NCI-H1105 (cell line): ENCODE data around the gene NEURL1.

Experiments
- DNase-seq: peaks from one replicate; lab custom pipeline; 2025; lab: John Stamatoyannopoulos, UW

The NEURL1 gene

DNA sequence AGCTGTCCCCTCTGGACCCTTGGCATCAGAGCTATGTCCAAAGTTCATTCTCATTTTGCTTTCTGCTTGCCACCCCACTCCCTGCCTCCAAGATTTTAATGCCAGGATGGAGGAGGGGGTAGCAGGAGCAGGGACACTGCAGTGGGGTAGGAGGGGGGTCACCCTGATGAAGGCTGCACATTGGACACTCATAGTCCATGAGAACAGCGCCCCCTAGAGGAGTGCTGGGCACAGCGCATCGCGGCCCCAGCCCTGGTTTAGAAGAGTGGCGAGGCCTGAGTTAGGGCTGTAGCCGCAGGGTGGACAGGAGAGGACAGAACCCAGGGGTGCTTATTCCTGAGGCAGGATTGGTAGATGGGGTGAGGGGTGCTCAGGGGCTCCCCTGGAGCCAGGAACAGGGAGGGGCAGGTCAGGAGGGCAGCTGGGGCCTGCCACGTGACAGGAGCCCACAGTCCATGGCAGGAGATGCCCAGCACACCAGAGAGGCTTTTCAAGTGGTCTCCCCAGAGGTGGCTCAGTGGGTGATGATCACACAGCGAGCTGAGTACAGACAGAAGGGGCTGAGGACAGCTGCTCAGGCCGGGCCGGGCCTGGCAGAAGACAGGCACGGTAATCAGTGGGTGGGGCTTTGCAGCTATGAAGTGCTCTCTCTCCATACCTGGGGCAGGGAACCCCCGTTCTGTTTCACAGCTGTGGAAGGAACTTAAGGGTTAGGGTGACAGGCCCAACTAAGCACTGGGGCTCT lies 71.4 kb downstream of the NEURL1 start:
- DNase-seq = no peak

DNA sequence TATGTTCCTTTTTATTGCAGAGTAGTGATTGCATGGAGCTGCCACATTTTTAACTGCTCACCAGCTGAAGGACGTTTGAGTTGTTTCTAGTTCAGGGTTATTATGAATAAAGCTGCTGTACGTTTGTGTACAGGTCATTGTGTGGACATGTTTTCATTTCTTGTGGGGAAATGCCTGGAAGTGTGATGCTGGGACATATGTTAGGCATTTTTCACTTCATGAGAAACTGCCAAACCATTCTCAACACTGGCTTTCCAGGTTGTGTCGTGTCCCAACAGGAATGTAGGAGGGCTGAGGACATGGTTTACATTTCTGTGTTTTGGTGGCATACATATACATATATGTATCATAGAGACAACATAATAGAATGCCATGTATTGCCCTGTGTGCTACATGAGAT lies 73.0 kb downstream of the NEURL1 start:
- no peak for DNase-seq

DNA sequence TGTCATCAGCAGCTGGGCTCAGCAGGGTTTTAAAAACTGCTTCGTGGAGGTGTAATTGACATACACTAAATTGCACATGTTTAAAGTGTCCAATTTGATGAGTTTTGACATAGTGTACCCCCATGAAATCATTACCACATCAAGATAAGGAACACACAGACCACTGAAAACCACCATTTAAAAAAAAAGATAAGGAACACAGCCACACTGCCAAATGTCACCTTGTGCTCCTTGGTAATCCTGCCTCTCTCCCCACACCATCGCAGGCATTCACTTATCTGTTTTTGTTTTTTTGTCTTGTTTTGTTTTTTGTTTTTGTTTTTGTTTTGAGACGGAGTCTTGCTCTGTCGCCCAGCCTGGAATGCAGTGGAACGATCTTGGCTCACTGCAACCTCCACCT lies 75.0 kb downstream of the NEURL1 start:
- DNase-seq = no peak

DNA sequence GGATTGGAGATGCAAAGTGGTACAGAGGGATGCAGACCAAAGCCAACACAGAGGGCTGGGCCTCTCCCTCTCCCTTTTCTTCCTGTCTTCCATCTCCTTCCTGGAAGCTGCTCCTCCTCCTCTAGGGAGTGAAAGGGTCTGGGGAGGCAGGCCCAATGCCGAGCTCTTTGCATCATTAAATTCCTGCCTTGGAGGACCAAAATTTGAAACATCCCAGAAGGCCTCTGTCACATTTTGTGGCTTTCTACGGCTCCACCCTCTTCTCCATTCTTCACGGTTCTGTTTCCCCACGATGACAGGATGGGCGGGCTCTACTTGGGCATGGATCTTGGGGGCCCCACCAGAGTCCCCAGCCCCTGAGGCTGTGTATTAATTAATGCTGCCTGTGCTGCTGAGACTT lies 76.4 kb downstream of the NEURL1 start:
- DNase-seq = no peak

DNA sequence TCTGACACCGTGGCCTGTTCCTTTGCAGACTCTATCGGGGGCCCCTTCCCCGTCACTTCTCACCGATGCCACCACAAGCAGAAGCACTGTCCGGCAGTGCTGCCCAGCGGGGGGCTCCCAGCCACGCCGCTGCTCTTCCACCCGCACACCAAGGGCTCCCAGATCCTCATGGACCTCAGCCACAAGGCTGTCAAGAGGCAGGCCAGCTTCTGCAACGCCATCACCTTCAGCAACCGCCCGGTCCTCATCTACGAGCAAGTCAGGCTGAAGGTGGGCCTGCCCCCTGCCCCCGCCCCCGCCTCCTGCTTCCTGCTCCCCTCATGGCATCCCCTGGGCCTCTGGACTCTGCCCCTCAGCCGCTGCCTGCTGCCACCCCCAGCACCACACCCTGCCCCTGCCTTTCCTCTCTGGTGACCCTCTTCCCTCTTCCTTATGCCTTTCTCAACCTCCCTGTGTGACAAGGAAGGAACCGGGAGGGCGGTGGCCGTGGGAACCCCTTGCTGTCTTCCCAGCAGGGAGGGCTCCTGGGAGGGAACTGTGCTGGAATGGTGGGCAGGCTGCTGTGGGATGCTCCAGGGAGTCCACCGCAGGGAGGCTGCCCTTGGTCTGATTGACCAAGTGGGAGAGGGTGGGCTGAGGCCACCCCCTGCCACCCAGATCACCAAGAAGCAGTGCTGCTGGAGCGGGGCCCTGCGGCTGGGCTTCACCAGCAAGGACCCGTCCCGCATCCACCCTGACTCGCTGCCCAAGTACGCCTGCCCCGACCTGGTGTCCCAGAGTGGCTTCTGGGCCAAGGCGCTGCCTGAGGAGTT lies 77.5 kb downstream of the NEURL1 start:
- no peak for DNase-seq

DNA sequence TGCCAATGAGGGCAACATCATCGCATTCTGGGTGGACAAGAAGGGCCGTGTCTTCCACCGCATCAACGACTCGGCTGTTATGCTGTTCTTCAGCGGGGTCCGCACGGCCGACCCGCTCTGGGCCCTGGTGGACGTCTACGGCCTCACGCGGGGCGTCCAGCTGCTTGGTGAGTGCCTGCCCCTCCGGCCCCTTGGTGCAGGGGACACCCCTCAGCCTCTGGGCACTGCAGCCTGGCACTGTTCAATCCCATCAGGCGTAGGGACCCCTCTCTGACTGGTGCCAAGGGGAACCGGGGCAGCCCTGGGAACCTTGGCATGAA lies 78.1 kb downstream of the NEURL1 start:
- no peak for DNase-seq

DNA sequence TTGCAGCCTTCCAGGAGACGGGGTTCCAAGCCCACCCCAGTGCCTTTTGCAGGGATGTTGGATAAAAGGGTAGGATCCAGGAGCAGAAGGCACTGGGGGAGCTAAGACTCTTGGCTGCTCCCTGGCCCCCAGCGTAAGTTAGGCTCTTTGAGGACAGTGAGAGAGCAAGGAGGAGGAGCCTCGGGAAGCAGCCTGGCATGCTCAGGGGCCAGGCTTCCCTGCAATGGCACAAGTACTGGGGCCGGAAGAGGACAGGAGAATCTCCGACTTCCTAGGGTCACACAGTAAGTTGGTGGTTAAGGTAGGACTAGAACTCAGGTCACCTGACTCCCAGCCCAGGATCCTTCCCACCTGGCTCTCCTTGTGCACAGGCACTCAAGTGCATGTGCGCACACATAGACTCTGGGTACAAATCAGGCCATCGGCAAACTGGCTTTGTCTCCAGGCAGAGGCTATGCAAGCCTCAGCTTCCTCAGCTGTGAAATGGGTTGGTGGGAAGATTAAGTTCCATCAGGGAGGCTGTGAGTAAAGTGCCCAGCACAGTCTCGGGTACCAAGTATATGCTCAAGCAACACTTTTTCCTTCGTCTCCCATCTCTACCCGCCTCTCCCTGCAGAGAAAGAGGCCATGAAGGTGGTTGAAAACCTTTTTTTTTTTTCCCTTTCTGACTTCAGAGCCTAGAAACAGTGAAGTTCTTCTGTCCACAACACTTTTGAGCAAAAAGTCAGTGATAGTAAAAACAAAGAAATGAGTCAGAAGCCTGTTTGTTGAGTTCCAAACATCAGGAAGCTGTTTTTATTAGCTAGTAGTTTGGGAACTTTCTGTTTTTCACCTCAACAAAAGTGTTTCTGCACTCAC lies 79.1 kb downstream of the NEURL1 start:
- DNase-seq = no peak

DNA sequence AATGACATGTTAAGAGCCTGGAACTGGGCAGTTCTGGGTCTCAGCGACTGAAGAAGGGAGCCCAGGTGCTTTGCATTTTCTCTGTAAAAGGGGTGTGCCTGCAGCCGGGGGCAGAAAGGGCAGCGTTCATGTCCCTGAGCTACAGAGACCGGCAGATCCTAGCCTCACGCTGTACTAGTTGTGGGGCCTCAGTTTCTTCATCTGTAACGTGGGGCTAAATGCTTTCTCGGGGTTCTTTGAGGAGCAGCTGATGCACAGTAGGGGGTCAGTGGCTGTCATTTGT lies 79.6 kb downstream of the NEURL1 start:
- no peak for DNase-seq

DNA sequence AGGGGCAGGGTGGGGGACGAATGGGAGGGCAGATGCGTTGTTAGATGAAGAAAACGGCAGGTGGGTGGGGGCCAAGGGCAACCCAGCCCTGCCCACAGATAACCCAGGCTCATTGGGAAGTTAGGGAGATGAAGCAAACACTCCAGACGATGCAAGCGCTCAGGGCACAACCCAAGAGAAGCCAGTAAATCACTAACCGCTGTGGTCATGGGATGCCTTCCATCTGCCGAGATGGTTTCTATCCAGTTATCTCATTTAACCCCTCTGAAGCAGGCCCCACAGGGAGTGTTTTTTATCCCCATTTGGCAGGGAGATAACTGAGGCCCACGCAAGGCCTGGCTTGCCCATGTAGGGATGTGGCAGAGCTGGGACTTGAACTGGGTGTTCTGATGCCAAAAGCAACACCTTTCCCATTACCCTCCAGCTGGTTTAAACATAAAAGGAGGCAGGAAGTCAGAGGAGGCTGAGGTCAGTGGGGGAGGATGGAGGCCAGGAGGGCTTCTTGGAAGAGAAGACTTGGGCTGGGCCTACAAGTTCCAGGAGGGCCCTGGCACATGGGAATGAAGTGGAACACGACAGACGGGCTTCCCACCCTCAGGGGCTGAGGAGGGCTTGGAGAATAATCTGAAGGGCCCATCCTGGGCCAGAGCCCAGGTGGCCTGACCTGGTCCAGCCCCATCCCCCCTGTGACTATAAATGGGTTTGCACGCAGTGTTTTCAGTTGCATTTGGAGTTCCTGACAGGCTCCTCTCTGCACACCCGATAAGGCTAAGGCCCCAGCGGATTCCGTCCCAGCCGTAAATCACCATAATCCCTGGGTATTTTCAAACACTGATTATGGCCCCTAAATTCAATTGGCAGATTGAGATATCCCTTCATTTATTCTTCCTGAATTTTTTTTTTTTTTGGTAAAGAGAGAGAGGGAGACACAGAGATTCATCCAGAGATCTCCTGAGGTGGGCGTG lies 80.9 kb downstream of the NEURL1 start:
- no peak for DNase-seq

DNA sequence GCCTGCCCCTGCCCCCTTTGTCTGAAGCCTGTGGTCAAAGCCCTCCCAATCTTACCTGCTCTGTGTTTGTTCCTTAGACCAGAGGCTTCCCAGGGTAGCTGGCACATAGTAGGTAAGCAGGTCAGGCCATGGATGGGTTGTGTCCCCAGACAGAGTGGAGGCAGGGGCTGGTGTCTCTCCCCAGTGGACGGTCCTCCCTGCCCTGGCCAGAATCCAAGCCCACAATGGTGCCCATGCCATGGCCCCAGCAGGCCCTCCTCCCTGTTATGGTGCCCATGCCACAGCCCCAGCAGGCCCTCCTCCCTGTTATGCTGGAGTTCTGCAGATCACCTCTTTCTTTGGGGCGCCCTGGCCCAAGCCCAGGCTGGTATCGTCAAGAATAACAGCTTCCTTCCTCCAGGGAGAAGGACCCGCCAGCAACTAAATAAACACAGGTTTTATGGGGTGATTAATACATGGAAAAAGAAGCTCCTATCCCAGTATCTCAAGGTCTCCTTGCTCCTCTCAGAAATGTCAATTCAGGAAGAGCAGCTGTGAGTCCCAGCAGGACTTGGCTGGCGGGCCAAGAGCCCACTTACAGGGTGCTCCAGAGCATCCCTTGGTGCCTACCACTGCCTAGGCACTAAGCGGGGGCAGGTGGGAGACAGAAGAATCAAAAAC lies 82.0 kb downstream of the NEURL1 start:
- no peak for DNase-seq

DNA sequence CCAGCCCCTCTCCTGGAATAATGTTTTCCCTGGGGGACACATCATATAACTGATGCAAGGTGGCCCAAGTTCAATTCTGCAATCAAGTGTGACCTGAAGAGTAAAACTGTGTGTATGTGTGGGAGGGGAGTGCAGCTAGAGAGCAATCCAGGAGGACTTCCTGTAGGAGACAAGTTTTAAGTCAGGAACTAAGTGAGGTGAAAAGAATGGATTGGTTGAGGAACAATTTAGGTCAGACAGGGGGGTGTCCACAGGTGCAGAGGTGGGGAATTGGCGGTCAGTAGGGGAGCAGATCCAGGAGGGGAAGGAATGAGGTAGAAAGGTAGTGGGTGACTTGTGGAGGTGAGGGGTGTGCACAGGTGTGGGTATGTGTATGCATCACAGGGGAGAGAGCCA lies 82.6 kb downstream of the NEURL1 start:
- DNase-seq = no peak

DNA sequence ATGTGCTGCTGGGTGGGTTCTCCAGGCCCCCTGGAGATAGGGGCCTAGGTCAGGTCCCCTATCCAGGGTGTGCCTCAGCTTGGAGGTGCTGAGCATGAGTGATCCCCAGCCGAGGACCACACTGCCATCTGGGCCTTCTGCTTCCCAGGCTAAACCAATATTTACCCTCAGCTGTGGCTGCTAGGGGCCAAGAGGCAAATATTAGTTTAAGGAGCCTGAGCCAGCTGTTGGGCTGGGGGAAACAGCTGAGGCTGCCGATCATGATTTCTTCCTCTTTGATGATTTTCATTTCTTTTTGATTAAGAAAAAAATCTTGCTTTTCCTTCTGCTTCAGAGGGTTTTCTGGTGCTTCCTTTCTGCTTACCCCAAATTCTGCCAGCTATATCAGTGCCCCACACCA lies 83.4 kb downstream of the NEURL1 start:
- DNase-seq = no peak

DNA sequence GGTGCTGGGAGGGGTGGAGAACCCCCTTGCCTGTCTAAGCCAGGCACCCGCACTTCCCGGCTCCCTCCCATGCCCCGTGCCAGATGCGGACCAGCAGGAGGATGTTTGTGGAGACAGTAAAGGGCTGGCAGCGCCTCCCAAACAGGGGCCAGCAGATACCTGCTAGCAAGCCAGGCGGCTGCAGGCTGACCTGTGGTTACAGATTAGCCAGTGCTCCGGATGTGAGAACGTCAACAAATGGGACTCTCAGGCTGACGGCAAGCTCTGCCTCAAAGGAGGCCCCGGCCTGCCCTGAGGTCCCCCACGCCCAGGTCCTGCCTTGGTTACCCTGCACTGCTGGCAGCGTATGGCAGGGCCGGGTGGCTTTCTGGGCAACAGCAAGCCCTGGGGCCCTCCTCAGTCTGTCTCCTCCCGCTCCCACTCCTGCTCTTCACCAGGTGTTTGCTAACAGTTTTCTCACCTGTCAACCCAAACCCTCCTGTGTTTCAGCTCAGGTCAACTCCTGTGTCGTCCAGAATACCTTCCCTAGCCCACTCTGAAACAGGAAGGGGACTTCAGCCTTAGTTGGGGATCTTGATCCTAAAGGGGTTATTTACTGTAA lies 85.4 kb downstream of the NEURL1 start:
- no peak for DNase-seq

DNA sequence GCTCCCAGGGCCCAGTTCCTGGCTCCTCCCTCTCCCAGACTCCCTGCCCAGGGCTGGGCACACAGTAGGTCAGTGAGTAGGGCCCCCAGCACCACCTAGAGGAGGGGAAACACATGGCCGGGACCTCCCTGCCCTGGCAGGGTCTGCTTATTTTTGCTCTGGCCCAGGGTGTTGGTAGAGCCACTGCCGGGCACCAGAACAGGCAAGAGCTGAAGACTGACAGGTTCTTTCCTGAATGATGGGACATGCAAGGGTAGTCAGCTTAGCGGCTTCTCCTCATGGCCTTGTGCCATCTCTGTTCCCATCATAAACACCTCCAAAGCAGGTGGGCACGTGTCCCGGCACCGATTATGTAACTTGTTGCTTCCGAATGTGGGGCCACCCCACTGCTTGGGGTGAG lies 86.5 kb downstream of the NEURL1 start:
- no peak for DNase-seq

DNA sequence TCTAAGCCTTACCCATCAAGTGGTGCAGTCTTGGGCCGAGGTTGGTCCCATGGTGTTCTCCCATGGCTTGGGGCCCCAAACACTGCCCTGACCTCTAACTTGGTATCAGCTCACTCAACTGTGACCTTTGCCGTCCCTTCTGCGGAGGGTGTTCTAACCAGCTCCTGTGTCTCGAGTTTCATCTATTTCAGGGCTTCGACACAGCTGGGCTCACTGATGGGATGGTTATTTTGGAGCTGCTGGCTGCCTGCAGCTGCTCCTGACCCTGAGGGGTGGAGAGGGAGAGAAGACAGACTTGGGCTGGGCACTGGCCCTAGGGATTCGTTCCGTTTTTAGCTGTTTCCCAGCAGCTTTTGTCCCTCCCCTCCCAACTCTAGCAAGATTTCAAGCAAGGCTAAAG lies 86.9 kb downstream of the NEURL1 start:
- DNase-seq = no peak

DNA sequence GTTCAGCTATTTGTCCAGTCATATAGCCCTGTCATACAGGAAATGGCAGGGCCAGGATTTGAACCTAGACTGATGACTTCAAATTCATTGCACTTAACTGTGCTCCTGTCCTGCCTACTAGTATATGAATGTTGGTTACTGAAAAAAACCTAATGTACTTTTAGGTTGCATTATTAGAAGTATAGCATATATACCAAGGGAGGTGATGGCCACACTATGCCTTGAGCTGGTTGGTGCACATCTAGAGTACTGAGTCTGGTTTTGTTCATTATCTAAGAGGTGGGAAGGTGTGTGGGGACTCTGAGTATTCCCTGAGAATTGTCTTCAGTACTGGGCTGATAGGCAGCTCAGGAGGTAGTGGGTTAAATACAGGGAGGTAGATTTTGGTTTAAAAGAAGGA lies 88.0 kb downstream of the NEURL1 start:
- no peak for DNase-seq

DNA sequence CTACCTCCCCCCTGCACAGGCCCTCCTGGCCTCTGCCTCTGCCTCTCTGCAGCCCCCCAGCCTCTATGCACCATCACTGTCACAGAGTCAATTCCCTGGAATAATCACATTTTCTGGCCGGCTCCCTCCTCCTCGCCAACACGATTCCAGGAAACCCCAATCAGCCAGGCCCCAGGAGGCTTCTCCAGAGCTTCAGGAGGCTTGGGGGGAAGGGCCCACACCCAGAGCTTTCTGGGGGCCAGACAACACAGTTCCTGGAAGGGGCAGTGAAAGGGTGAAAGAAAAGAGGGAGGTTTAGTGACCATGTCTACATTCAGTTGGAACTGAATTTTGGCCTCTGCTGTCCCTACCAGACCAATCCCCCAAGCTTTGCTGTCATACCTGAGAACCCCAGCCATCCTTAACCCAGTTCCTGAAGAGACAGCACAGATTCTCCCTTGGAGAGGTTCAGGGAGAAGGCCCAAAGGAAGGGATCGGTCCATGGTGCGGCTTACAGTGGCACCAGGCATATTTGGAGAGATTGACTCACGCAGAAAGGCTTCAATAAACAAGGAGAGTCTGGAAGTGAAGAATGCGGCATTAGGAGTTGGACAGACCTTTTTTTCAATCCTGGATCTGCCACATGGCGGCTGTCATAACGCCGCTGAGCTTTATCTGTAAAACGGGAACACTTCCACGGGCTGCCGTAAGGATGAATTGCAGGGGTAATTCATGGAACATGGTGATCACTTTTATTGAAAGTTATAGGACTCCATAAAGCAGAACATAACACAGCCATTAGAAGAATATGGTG lies 89.0 kb downstream of the NEURL1 start:
- no peak for DNase-seq

DNA sequence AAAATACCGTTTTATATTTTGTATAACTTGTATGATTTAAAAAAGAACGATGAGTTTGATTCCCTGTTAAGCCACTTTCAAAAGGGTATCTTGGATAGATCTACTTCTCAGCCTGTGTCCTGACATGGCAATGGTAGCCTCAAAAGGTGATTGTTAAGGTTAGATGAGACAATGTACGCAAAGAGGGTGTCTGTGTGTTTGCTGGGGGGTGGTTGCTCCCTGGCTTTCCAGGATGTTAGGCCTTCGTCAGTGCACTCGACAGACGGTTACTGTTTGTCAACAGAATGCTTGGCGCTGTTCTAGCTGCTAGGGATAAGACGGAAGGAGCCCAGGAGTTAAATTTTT lies 90.3 kb downstream of the NEURL1 start:
- no peak for DNase-seq

DNA sequence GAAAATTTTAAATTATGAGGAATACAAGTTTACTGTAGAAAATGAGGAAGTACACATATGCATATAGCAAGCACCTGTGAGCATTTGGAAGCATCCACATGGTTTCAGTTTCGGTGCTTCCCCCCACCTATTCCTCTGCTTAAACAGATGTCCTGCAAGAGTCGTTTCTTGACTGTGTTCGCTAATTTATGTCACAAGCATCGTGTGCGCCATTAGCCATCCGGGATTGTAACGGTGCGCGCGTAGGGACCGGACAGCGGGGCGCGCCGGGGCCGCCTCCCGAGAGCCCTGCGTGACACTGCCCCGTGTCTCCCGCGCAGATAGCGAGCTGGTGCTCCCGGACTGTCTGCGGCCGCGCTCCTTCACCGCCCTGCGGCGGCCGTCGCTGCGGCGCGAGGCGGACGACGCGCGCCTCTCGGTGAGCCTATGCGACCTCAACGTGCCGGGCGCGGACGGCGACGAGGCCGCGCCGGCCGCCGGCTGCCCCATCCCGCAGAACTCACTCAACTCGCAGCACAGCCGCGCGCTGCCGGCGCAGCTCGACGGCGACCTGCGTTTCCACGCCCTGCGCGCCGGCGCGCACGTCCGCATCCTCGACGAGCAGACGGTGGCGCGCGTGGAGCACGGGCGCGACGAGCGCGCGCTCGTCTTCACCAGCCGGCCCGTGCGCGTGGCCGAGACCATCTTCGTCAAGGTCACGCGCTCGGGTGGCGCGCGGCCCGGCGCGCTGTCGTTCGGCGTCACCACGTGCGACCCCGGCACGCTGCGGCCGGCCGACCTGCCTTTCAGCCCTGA lies 90.9 kb downstream of the NEURL1 start:
- DNase-seq = no peak
